Stomach (tissue), 9 donors: ENCODE measurements around the gene ANKDD1B. TPM values are rescaled to one million over a fixed set of nuclear protein-coding genes. Genes with fewer than 3 reads are reported as not detected.

Experiments used
- DNase-seq, 2 donors: peaks; one replicate each; pipeline versions ENCODE4 v3.0.0 to v3.0.0-alpha.2; 2013 to 2019
- H3K27ac ChIP-seq, 5 donors: fragments of 200-600 bp in 4 of 5; sonication (generic) in 4 of 5; one replicate each; pipeline ENCODE4 v1.5.1; 2013 to 2019; ENCODE audit warnings: mild to moderate bottlenecking in 1 of 5, moderate library complexity in 1 of 5
- H3K27me3 ChIP-seq, 3 donors: fragments of 200-600 bp; sonication (generic); one replicate each; pipeline ENCODE4 v1.5.1; 2017 to 2019; ENCODE audit warnings: mixed run types in 1 of 3
- H3K36me3 ChIP-seq, 4 donors: fragments of 200-600 bp; sonication (generic); 1 replicate in 3 of 4; 2 replicates in 1 of 4; pipeline ENCODE4 v1.5.1; 2016 to 2019
- H3K4me1 ChIP-seq, 4 donors: fragments of 200-600 bp; sonication (generic); one replicate each; pipeline ENCODE4 v1.5.1; 2016 to 2019
- H3K4me3 ChIP-seq, 4 donors: fragments of 200-600 bp; sonication (generic) in 3 of 4; one replicate each; pipeline ENCODE4 v1.5.1; 2016 to 2019; ENCODE audit warnings: mild to moderate bottlenecking in 1 of 4
- H3K9me3 ChIP-seq, 4 donors: fragments of 200-600 bp; sonication (generic); one replicate each; pipeline ENCODE4 v1.5.1; 2016 to 2019
- EP300 ChIP-seq: sonication (generic); formaldehyde crosslinking; IDR thresholded peaks from one replicate; pipeline ENCODE4 v1.6.1; 2017; ENCODE audit warnings: antibody characterized with exemption
- POLR2A ChIP-seq, 4 donors: fragments of 450-650 bp; IDR thresholded peaks; one replicate each; pipeline ENCODE4 v1.6.1; 2016; ENCODE audit warnings: antibody characterized with exemption in 4 of 4, control low read depth in 2 of 4, mild to moderate bottlenecking in 1 of 4, moderate library complexity in 1 of 4
- POLR2AphosphoS5 ChIP-seq, 3 donors: sonication (generic); formaldehyde crosslinking; IDR thresholded peaks; one replicate each; pipeline ENCODE4 v1.6.1; 2016; ENCODE audit warnings: antibody characterized with exemption in 3 of 3
- WGBS, 5 donors: extraction: QIAGEN DNeasy Blood & Tissue Kit in 3 of 5; methylation state at CpG; one replicate each; pipeline versions ENCODE4 v1.1.5 to v1.1.7; 2013 to 2018; 5-methylcytosine and 5-hydroxymethylcytosine counted together
- intact Hi-C: fragments of 100-400 bp; cut with DNase I; formaldehyde crosslinking; loops from one replicate; pipeline ENCODE4 v1.15.1; 2023; ENCODE audit warnings: low total_unique reads
- polyA plus RNA-seq, 3 donors: library from polyadenylated mRNA; stranded (reverse); fragments of 200-250 nt; gene quantifications; one replicate each; pipeline ENCODE4 v1.2.3, GENCODE V29; 2013
- total RNA-seq, 5 donors: library from RNA; depleted of rRNA; stranded (reverse); fragments of >200 nt; gene quantifications; one replicate each; pipeline versions ENCODE4 v1.1.0 to v1.2.3, GENCODE V29; 2014 to 2016
- TF ChIP-seq, protein P1 (sequence below), 7 experiments: fragments of 450-650 bp in 4 of 7; fragments of 200-600 bp in 3 of 7; sonication (generic) in 3 of 7; IDR thresholded peaks; one replicate each; pipeline ENCODE4 v1.5.1; 2016 to 2019; ENCODE audit warnings: antibody characterized with exemption in 7 of 7, control low read depth in 2 of 7, mild to moderate bottlenecking in 1 of 7
- donor health status: healthy with polysubstance abuse.
- donor health status: Bipolar disorder and iron deficiency.
- donor health status: healthy.

Gene ANKDD1B
- total and polyA plus RNA-seq, 8 donors, result 0.37 to 11.6 (median 3.6) TPM; not detected in 2

DNA sequence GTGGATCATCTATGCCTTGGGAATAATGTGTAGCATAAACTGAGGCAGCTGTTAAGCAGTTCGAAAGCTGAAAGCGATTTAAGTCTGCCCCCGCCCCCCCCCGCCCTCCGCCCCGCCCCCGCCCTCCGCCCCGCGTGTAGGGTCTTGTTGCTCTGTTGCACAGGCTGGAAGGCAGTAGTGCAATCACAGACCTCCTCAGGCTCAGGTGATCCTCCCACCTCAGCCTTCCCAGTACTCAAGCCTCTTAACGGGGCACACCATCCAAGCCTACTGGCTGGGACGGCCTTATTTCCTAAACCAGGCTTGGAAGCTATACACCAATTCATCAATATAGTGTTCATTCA lies 945 bp downstream of the ANKDD1B start:
- intact Hi-C loops, result no loop called here
- Histone ChIP-seq H3K4me1 (peaks cover 0 to 31% (median 17%) of the 10 kb centered on the region in 4 donors), H3K27ac (no peak overlapping the region), H3K27me3 (peaks cover 0 to 9% (median 0%) of the 10 kb centered on the region in 3 donors), H3K4me3 (peak overlapping the region; percentile 50 to 60 (median 56)), H3K36me3 (no peaks in the 10 kb centered on the region), H3K9me3 (no peaks in the 10 kb centered on the region)
- TF ChIP-seq EP300 (no peak), POLR2AphosphoS5 (IDR thresholded peaks at IDR 0.05) (no peak), POLR2A (IDR thresholded peaks at IDR 0.05) (no peak)
- no peak for DNase-seq
- WGBS, 5 donors, result 26 to 45% (median 31%) methylated on average over 6 to 12 of the region's 12 CpGs

DNA sequence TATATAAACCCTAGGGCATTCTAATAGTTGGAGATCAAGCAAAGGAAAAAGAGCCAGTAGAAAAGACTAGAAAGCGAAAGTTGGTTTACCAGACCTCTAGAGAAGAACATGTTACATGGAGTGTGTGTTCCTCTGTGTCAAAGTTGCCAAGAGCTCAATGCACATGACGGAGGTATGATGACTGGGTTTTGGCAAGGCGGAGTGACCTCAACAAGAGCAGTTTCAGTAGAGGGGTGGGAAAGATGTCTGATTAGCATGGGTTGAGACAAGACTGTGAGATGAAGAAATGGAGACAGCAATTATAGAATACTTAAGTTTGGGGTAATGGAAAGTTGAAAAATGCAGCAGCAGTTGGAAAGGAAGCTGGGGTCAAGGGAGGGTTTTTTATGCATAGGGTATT lies 1.6 kb downstream of the ANKDD1B start:
- H3K9me3 ChIP-seq, result no peaks in the 10 kb centered on the region
- intact Hi-C loops, result no loop called here
- DNase-seq, result no peak
- H3K4me3 ChIP-seq, result no peak overlapping the region
- WGBS, 5 donors, result 88 to 97% (median 95%) methylated on average over 3 of the region's 3 CpGs
- TF ChIP-seq EP300 (no peak), POLR2A (IDR thresholded peaks at IDR 0.05) (no peak), POLR2AphosphoS5 (IDR thresholded peaks at IDR 0.05) (no peak)
- TF ChIP-seq, protein P1, sequence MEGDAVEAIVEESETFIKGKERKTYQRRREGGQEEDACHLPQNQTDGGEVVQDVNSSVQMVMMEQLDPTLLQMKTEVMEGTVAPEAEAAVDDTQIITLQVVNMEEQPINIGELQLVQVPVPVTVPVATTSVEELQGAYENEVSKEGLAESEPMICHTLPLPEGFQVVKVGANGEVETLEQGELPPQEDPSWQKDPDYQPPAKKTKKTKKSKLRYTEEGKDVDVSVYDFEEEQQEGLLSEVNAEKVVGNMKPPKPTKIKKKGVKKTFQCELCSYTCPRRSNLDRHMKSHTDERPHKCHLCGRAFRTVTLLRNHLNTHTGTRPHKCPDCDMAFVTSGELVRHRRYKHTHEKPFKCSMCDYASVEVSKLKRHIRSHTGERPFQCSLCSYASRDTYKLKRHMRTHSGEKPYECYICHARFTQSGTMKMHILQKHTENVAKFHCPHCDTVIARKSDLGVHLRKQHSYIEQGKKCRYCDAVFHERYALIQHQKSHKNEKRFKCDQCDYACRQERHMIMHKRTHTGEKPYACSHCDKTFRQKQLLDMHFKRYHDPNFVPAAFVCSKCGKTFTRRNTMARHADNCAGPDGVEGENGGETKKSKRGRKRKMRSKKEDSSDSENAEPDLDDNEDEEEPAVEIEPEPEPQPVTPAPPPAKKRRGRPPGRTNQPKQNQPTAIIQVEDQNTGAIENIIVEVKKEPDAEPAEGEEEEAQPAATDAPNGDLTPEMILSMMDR (IDR thresholded peaks at IDR 0.05), result no peak
- H3K27me3 ChIP-seq, result peaks cover 0 to 9% (median 0%) of the 10 kb centered on the region in 3 donors
- no peak overlapping the region for H3K27ac ChIP-seq
- H3K4me1 ChIP-seq, result peaks cover 6 to 36% (median 21%) of the 10 kb centered on the region in 4 donors
- no peaks in the 10 kb centered on the region for H3K36me3 ChIP-seq

- Histone ChIP-seq H3K27me3 (peaks cover 0 to 9% (median 0%) of the 10 kb centered on the region in 3 donors), H3K4me3 (no peak overlapping the region), H3K9me3 (no peaks in the 10 kb centered on the region), H3K36me3 (no peaks in the 10 kb centered on the region), H3K4me1 (peaks cover 6 to 36% (median 22%) of the 10 kb centered on the region in 4 donors), H3K27ac (no peak overlapping the region)
- 79 to 96% (median 90%) methylated on average over 1 of the region's 1 CpG for WGBS, 5 donors
- TF ChIP-seq, protein P1 (IDR thresholded peaks at IDR 0.05), result no peak
- TF ChIP-seq POLR2AphosphoS5 (IDR thresholded peaks at IDR 0.05), result no peak
- TF ChIP-seq EP300, result no peak
- no peak for TF ChIP-seq POLR2A (IDR thresholded peaks at IDR 0.05)
- DNase-seq, result no peak
- intact Hi-C loops, result no loop called here
These were observed 2.9 kb downstream of the ANKDD1B start for GRCh38 chr5:75614176-75614575.

DNA sequence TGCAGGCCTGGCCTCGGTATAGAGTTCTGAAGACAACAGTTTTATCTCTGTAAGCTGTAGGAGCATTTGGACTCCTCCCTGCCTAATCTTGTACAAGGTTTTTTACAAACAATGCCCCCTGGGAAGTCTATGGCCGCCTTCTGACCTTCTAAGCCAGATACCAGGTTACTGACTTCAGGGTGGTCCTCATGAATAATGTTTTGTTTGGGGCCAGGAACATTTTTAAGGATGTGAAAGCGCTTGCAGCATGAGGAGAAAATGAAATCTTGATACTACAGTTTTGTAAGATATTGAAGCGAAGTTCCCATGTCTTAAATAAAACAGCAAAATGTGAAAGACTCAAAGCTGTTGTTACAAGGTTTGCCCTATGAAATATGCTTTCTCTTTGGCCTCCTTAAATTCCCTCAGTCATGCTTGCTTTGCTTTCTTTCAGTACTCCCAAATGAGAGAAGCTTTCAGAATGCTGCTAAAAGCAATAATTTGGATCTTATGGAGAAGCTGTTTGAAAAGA lies 5.2 kb downstream of the ANKDD1B start:
- Histone ChIP-seq H3K27me3 (peaks cover 0 to 5% (median 0%) of the 10 kb centered on the region in 3 donors), H3K36me3 (no peaks in the 10 kb centered on the region), H3K9me3 (no peaks in the 10 kb centered on the region), H3K4me3 (no peak overlapping the region), H3K4me1 (peaks cover 12 to 41% (median 27%) of the 10 kb centered on the region in 4 donors), H3K27ac (peak overlapping the region in 1 of 5 donors; percentile 32)
- DNase-seq, result peak in 1 of 2 donors; percentile 47
- intact Hi-C loops, result no loop called here
- WGBS, 5 donors, result 60 to 68% (median 66%) methylated on average over 4 of the region's 4 CpGs
- TF ChIP-seq, protein P1 (IDR thresholded peaks at IDR 0.05), result no peak
- TF ChIP-seq EP300, result no peak
- no peak for TF ChIP-seq POLR2AphosphoS5 (IDR thresholded peaks at IDR 0.05)
- no peak for TF ChIP-seq POLR2A (IDR thresholded peaks at IDR 0.05)

DNA sequence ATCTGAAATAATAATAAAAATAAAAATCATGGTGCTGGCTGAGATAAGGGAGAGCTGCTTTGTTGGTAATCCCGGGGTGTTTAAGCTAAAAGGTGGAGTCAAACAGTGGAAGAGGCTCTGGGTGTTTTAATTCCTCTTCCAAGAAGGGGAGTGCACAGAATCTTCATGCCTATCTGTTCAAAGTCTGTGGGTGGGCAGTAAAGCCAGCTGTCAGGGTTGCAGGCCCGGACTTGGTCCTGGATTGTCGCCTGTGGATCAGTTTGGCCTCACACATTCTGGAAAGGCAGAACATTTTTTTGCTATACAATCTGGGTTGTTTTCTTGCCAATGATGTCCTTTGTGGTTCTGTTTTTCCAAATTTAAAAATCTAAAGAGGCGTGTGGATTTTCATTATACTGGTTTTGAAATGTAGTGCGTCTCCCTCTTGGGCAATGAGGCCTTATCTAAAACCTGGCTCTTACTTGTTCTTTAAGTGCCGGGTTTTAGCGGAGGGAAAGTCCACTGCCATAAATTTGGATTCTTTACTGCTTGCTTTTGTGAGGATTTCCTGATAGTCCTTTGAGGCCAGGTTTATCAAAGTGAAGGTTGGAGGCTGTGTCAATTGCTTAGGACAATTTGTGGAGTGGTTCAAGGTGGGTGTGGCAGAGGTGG lies 5.8 kb downstream of the ANKDD1B start:
- Histone ChIP-seq H3K9me3 (no peaks in the 10 kb centered on the region), H3K4me3 (no peak overlapping the region), H3K4me1 (peaks cover 10 to 38% (median 29%) of the 10 kb centered on the region in 4 donors), H3K27me3 (no peaks in the 10 kb centered on the region), H3K36me3 (no peaks in the 10 kb centered on the region), H3K27ac (peak overlapping the region in 2 of 5 donors; percentile 26 to 32)
- no peak for TF ChIP-seq EP300
- peak in 1 of 3 donors; percentile 6 for TF ChIP-seq POLR2AphosphoS5 (IDR thresholded peaks at IDR 0.05)
- intact Hi-C loops, result no loop called here
- DNase-seq, result peak in 1 of 2 donors; percentile 61
- 49 to 64% (median 61%) methylated on average over 7 of the region's 7 CpGs for WGBS, 5 donors
